Dedifferentiated amniotic fluid mesenchymal stem cell (primary cell): Measurements from ENCODE around the gene EIF2S3B.

Source experiments
- DNase-seq: peaks from one replicate; pipeline ENCODE4 v3.0.0-alpha.2; 2016; ENCODE audit errors: extremely low spot score

EIF2S3B gene

GRCh38 chr12:10554228-10554755, 48.6 kb downstream of the EIF2S3B start:
- DNase-seq = no peak

- DNase-seq = no peak
Observed at GRCh38 chr12:10554756-10555481, 49.2 kb downstream of the EIF2S3B start.

DNA sequence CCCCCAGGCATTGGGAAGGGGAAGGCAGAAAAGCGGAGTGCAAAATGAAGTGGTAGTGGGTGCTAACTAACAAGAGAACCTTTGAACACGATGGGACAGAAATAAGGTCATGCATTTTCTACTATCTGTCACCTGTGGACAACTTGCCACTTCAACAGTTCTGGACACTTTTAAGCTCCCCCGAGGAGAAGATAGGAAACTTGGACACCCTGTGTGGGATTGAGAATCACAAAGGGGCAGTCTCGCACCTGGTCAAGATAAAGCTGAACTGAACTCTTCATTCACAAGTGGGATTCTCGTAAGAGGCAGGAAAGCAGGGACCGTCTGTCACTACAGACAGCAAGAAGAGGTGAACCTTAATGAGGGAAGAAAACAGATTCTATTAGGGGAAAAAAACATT, 51.6 kb downstream of the EIF2S3B start:
- DNase-seq = no peak

GRCh38 chr12:10557766-10558165, 52.1 kb downstream of the EIF2S3B start:
- no peak for DNase-seq
